Measurements from ENCODE around the gene GAPVD1. TPM values are rescaled to one million over a fixed set of nuclear protein-coding genes. Genes with fewer than 3 reads are reported as not detected.

The GAPVD1 gene
- total RNA-seq, 4 donors from 2014 or later, result 34.8 to 65.4 (median 44.1) TPM

DNA sequence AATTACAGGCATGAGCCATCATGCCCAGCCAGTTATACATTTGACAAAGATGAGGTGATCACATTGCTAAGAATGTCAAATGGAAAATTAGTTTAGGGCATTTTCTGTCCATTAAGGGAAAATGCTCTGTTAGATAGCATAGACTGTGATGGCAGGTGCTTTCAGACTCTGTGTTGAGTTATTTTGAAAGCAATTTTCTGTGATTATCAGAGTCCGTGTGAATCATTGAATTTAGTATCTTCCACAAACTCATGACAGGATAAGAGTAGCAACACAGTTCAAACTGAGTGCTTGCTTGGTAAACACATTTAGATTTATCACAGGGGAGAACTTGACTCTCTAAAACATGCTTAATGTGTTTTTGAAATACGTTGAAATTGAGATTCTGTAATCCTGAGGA is 69.0 kb downstream of the GAPVD1 start:
- Histone ChIP-seq H3K27ac (no peak overlapping the region), H3K4me3 (no peak overlapping the region), H3K36me3 (peaks cover 0 to 84% (median 35%) of the 10 kb centered on the region in 3 donors), H3K27me3 (no peaks in the 10 kb centered on the region), H3K9me3 (no peaks in the 10 kb centered on the region), H3K4me1 (peaks cover 0 to 17% (median 5%) of the 10 kb centered on the region in 3 donors)
- no peak for DNase-seq
- WGBS, 2 donors, result 81 to 85% methylated on average over 2 of the region's 2 CpGs
- intact Hi-C loops (cut with DNase I), result no loop called here
- TF ChIP-seq, protein P1, sequence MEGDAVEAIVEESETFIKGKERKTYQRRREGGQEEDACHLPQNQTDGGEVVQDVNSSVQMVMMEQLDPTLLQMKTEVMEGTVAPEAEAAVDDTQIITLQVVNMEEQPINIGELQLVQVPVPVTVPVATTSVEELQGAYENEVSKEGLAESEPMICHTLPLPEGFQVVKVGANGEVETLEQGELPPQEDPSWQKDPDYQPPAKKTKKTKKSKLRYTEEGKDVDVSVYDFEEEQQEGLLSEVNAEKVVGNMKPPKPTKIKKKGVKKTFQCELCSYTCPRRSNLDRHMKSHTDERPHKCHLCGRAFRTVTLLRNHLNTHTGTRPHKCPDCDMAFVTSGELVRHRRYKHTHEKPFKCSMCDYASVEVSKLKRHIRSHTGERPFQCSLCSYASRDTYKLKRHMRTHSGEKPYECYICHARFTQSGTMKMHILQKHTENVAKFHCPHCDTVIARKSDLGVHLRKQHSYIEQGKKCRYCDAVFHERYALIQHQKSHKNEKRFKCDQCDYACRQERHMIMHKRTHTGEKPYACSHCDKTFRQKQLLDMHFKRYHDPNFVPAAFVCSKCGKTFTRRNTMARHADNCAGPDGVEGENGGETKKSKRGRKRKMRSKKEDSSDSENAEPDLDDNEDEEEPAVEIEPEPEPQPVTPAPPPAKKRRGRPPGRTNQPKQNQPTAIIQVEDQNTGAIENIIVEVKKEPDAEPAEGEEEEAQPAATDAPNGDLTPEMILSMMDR (IDR thresholded peaks at IDR 0.05), result no peak
- no peak for TF ChIP-seq POLR2A (IDR thresholded peaks at IDR 0.05)

DNA sequence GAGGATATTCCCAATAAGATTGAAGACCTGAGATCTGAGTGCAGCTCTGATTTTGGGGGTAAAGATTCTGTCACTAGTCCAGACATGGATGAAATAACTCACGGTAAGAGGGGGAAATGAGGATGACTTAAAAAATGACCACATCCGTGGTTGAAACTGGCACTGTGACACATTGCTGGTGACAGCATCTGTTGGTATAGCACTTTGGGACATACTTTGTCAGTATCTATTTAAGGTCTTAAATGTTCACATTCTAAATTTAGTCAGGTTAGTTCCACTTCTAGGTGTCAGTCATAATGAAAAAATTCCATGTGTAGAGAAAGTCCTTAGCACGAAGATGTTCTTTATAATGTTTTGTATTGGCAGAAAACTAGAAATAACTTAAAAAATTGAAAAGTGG is 70.9 kb downstream of the GAPVD1 start:
- 59 to 87% methylated on average over 3 of the region's 3 CpGs for WGBS, 2 donors
- intact Hi-C loops (cut with DNase I), result no loop called here

DNA sequence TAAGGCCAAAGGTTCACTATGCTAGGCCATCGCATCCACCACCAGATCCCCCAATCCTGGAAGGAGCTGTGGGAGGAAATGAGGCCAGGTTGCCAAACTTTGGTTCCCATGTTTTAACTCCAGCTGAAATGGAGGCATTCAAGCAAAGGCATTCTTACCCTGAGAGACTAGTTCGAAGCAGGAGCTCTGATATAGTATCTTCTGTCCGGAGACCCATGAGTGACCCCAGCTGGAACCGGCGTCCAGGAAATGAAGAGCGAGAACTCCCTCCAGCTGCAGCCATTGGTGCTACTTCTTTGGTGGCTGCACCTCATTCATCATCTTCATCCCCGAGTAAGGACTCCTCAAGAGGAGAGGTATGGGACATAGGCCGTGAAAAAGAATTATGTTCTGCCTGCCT is 75.6 kb downstream of the GAPVD1 start:
- no peak for DNase-seq
- H3K9me3 ChIP-seq, result no peaks in the 10 kb centered on the region
- H3K27ac ChIP-seq, result no peak overlapping the region
- no peaks in the 10 kb centered on the region for H3K27me3 ChIP-seq
- H3K4me1 ChIP-seq, result no peaks in the 10 kb centered on the region
- H3K4me3 ChIP-seq, result no peak overlapping the region
- TF ChIP-seq, protein P1 (IDR thresholded peaks at IDR 0.05), result no peak
- no peak for TF ChIP-seq POLR2A (IDR thresholded peaks at IDR 0.05)
- H3K36me3 ChIP-seq, result peaks cover 0 to 99% (median 31%) of the 10 kb centered on the region in 3 donors
- WGBS, 2 donors, result 76 to 87% methylated on average over 7 of the region's 8 CpGs
- intact Hi-C loops (cut with DNase I), result no loop called here

More for the DNA sequence above, 70.9 kb downstream of the GAPVD1 start:
- TF ChIP-seq POLR2A (IDR thresholded peaks at IDR 0.05), result no peak
- TF ChIP-seq, protein P1 (IDR thresholded peaks at IDR 0.05), result no peak
- DNase-seq, result no peak
- no peak overlapping the region for H3K27ac ChIP-seq
- peaks cover 0 to 83% (median 35%) of the 10 kb centered on the region in 3 donors for H3K36me3 ChIP-seq
- H3K4me3 ChIP-seq, result no peak overlapping the region
- H3K4me1 ChIP-seq, result peaks cover 0 to 17% (median 5%) of the 10 kb centered on the region in 3 donors
- H3K9me3 ChIP-seq, result no peaks in the 10 kb centered on the region
- H3K27me3 ChIP-seq, result no peaks in the 10 kb centered on the region

DNA sequence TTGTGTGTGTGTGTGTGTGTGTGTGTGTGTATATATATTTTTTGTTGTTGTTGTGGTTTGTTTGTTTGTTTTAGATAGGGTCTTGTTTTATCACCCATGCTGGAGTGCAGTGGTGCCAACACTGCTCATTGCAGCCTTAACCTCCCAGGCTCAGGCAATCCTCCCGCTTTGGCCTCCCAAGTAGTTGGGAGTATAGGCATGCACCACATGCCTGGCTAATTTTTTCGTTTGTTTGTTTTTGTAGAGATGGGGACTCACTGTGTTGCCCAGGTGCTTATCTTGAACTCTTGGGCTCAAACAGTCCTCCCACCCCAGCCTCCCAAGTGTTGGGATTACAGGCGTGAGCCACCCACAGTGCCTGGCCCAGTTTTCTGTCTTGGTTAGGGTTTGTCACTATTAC is 77.3 kb downstream of the GAPVD1 start:
- no peak overlapping the region for H3K4me3 ChIP-seq
- intact Hi-C loops (cut with DNase I), result no loop called here
- H3K4me1 ChIP-seq, result peaks cover 0 to 9% (median 0%) of the 10 kb centered on the region in 3 donors
- H3K9me3 ChIP-seq, result no peaks in the 10 kb centered on the region
- peaks cover 0 to 91% (median 19%) of the 10 kb centered on the region in 3 donors for H3K36me3 ChIP-seq
- H3K27ac ChIP-seq, result no peak overlapping the region
- WGBS, 2 donors, result 89 to 93% methylated on average over 3 of the region's 3 CpGs
- DNase-seq, result no peak
- no peaks in the 10 kb centered on the region for H3K27me3 ChIP-seq
- no peak for TF ChIP-seq POLR2A (IDR thresholded peaks at IDR 0.05)
- TF ChIP-seq, protein P1 (IDR thresholded peaks at IDR 0.05), result no peak

DNA sequence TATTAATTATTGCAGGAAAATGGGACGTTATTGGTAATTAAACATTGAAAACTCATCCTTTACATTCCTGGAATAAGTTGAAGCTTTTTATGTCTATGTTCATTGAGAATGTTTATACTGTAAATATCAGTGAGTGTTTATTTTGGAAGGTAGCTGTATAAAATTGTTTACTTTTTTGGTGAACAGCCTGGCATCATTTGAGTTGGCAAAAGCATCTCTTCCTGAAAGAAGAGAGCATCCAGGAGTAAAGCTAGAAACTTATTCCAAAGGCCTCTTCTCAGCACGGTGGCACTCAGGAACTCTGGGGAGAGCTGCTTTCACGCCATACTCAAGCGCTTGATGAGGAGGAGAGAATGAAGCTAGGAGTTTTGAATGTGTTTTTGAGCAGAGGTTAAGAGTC is 79.9 kb downstream of the GAPVD1 start:
- Histone ChIP-seq H3K36me3 (peaks cover 3 to 87% (median 8%) of the 10 kb centered on the region in 3 donors), H3K27ac (no peak overlapping the region), H3K9me3 (no peaks in the 10 kb centered on the region), H3K27me3 (no peaks in the 10 kb centered on the region), H3K4me1 (peaks cover 0 to 12% (median 0%) of the 10 kb centered on the region in 3 donors), H3K4me3 (no peak overlapping the region)
- 82 to 88% methylated on average over 4 of the region's 4 CpGs for WGBS, 2 donors
- no peak for TF ChIP-seq POLR2A (IDR thresholded peaks at IDR 0.05)
- TF ChIP-seq, protein P1 (IDR thresholded peaks at IDR 0.05), result no peak
- intact Hi-C loops (cut with DNase I), result no loop called here
- DNase-seq, result no peak

All from esophagus squamous epithelium (tissue), 5 donors.